Ovary (tissue), 9 donors: ENCODE measurements around the gene EVX2. TPM values are rescaled to one million over a fixed set of nuclear protein-coding genes. Genes with fewer than 3 reads are reported as not detected.
A peak's percentile ranks its signal among the peaks of the same experiment; 100 is the strongest.

ENCODE experiments used
- DNase-seq, 5 donors: peaks; one replicate each; pipeline ENCODE4 v3.0.0-alpha.2; 2019 to 2020
- H3K27ac ChIP-seq, 2 donors: fragments of 200-600 bp; one replicate each; pipeline versions ENCODE4 v1.5.1 to v1.8.0; 2019 to 2022
- H3K27me3 ChIP-seq: fragments of 200-600 bp; one replicate; pipeline ENCODE4 v1.8.0; 2022
- H3K36me3 ChIP-seq: fragments of 200-600 bp; sonication (generic); one replicate; pipeline ENCODE4 v1.5.1; 2019
- H3K4me1 ChIP-seq: one replicate; pipeline ENCODE4 v1.8.1; 2013; ENCODE audit warnings: mild to moderate bottlenecking, moderate library complexity; ENCODE audit not compliant: insufficient read depth
- H3K4me3 ChIP-seq: fragments of 200-600 bp; sonication (generic); one replicate; pipeline ENCODE4 v1.5.1; 2017
- H3K9me3 ChIP-seq, 2 donors: fragments of 200-600 bp in 1 of 2; sonication (generic) in 1 of 2; one replicate each; pipeline versions ENCODE4 v1.5.1 to v1.8.1; 2013 to 2019; ENCODE audit warnings: mild to moderate bottlenecking in 1 of 2, moderate library complexity in 1 of 2
- CTCF ChIP-seq, 3 donors: fragments of 450-650 bp in 2 of 3; fragments of 200-600 bp in 1 of 3; IDR thresholded peaks; one replicate each; pipeline versions ENCODE4 v1.5.1 to v1.8.0; 2016 to 2022; ENCODE audit warnings: antibody characterized with exemption in 3 of 3, mild to moderate bottlenecking in 1 of 3
- EP300 ChIP-seq: sonication (generic); formaldehyde crosslinking; IDR thresholded peaks from one replicate; pipeline ENCODE4 v1.6.1; 2017; ENCODE audit warnings: antibody characterized with exemption
- POLR2A ChIP-seq: fragments of 450-650 bp; IDR thresholded peaks from one replicate; pipeline ENCODE4 v1.6.1; 2017; ENCODE audit warnings: antibody characterized with exemption, mild to moderate bottlenecking, moderate library complexity
- WGBS, 3 donors: extraction: QIAGEN DNeasy Blood & Tissue Kit in 1 of 3; methylation state at CpG; one replicate each; pipeline versions ENCODE4 v1.1.5 to v1.1.7; 2013 to 2017; 5-methylcytosine and 5-hydroxymethylcytosine counted together
- intact Hi-C, 4 donors: fragments of 100-400 bp; cut with DNase I; formaldehyde crosslinking; loops; one replicate each; pipeline versions ENCODE4 v1.11.0 to v1.15.1; 2022 to 2023
- polyA plus RNA-seq, 2 donors: library from polyadenylated mRNA; stranded (reverse); fragments of 200-250 nt in 1 of 2; fragments of 350-450 nt in 1 of 2; fragmentation: Illumina TruSeq in 1 of 2; extraction: RNeasy Lipid Tissue Mini Kit (QIAGEN cat#74804) in 1 of 2; gene quantifications; one replicate each; pipeline ENCODE4 v1.2.3, GENCODE V29; 2013 to 2014
- total RNA-seq, 7 donors: library from RNA; depleted of rRNA in 2 of 7; stranded (reverse); fragments of >200 nt in 2 of 7; fragmentation: NEBNext Ultra II Directional in 3 of 7; extraction: Animal tissue kit (Norgen Biotek cat#: 25700) in 3 of 7; gene quantifications; one replicate each; pipeline versions ENCODE4 v1.1.0 to v1.2.4, GENCODE V29; 2016 to 2023
- donor health status: DM: no; HTN: no; CAD: no; lungs with moderate emphysema.
- donor health status: DM: no; HTN: no; CAD: no.
- donor health status: Bipolar disorder and iron deficiency.
- donor health status: DM: yes; HTN: yes; CAD: no.
- donor health status: DM: no; HTN: no; CAD: no.
- donor health status: DM: yes; HTN: yes; CAD: no.

EVX2 gene
- total and polyA plus RNA-seq, 9 donors: not detected

GRCh38 chr2:176093898-176094249 is 10.1 kb upstream of the EVX2 start:
- intact Hi-C loops: loop anchor here in 1 of 4 donors (10.0 kb wide), 1 partner anchor 409 kb away; no protein-coding TSS in a partner anchor
- H3K27me3 ChIP-seq: peaks cover 18% of the 10 kb centered on the region

GRCh38 chr2:176093145-176093897 is 9.6 kb upstream of the EVX2 start:
- no peak for TF ChIP-seq EP300
- TF ChIP-seq POLR2A: no peak
- no peak for TF ChIP-seq CTCF (IDR thresholded peaks at IDR 0.05)
- H3K36me3 ChIP-seq: no peaks in the 10 kb centered on the region
- H3K4me1 ChIP-seq: peaks cover 3% of the 10 kb centered on the region
- H3K27ac ChIP-seq: no peak overlapping the region
- no peak for DNase-seq
- H3K9me3 ChIP-seq: no peaks in the 10 kb centered on the region
- WGBS, 3 donors: 4 to 6% (median 6%) methylated on average over 45 to 53 of the region's 53 CpGs
- peak overlapping the region; percentile 7 for H3K4me3 ChIP-seq
- intact Hi-C loops: loop anchor here in 1 of 4 donors (10.0 kb wide), 1 partner anchor 409 kb away; no protein-coding TSS in a partner anchor
- H3K27me3 ChIP-seq: peaks cover 18% of the 10 kb centered on the region

More at GRCh38 chr2:176093898-176094249, 10.1 kb upstream of the EVX2 start:
- peaks cover 3% of the 10 kb centered on the region for H3K4me1 ChIP-seq
- DNase-seq: no peak
- no peak overlapping the region for H3K27ac ChIP-seq
- WGBS, 3 donors: 14 to 16% (median 15%) methylated on average over 8 of the region's 8 CpGs
- TF ChIP-seq CTCF (IDR thresholded peaks at IDR 0.05) (no peak), POLR2A (no peak), EP300 (no peak)
- no peaks in the 10 kb centered on the region for H3K9me3 ChIP-seq
- no peak overlapping the region for H3K4me3 ChIP-seq
- no peaks in the 10 kb centered on the region for H3K36me3 ChIP-seq

GRCh38 chr2:176092270-176093144 is 8.7 kb upstream of the EVX2 start, which contains the start of gene HOXD13:
Gene HOXD13, plus strand, starts transcription at chr2:176092721. Its CDS starts 170 bp downstream, at chr2:176092891.
- peak within 1 kb of the TSS; percentile 7 for H3K4me3 ChIP-seq
- WGBS, 3 donors: 2 to 6% (median 2%) methylated on average over 64 to 95 of the region's 95 CpGs
- no peak for DNase-seq
- TF ChIP-seq CTCF (IDR thresholded peaks at IDR 0.05): no peak
- no peak for TF ChIP-seq POLR2A
- no peak for TF ChIP-seq EP300
- intact Hi-C loops: loop anchor here in 1 of 4 donors (10.0 kb wide), 1 partner anchor 408 kb away; no protein-coding TSS in a partner anchor
- no peaks in the 10 kb centered on the region for H3K36me3 ChIP-seq
- no peak within 1 kb of the TSS for H3K27ac ChIP-seq
- peaks cover 18% of the 10 kb centered on the region for H3K27me3 ChIP-seq
- peaks cover 7% of the 10 kb centered on the region for H3K4me1 ChIP-seq
- no peaks in the 10 kb centered on the region for H3K9me3 ChIP-seq
